A549 (cell line): ENCODE data around the gene FXYD4. TPM values are rescaled to one million over a fixed set of nuclear protein-coding genes. Genes with fewer than 3 reads are reported as not detected.

Source experiments
- ATAC-seq, 2 experiments: fragments of 200-7000 bp in 1 of 2; fragments of >200 bp in 1 of 2; cut with Nextera tagmentation in 1 of 2; cut with Tn5 transposase in 1 of 2; 3 replicates each; pipeline versions ENCODE4 v1.8.0 to v1.9.1; 2018 to 2020; ENCODE audit warnings: mild to moderate bottlenecking in 1 of 2, moderate library complexity in 1 of 2
- CTCF ChIA-PET: fragments of 300-600 bp; sonication (Branson Sonifier 250); formaldehyde crosslinking; extraction: SDS; loops from one replicate; lab custom pipeline; 2021; ENCODE audit warnings: antibody characterized with exemption, inconsistent platforms; lab: Yijun Ruan, JAX
- POLR2A ChIA-PET: fragments of 350-600 bp; formaldehyde crosslinking; extraction: SDS; loops from one replicate; lab custom pipeline; 2021; ENCODE audit warnings: antibody characterized with exemption, inconsistent platforms; lab: Yijun Ruan, JAX
- DNase-seq, 2 experiments: peaks; one replicate each; pipeline versions ENCODE4 v3.0.0 to v3.0.0-alpha.2; 2011 to 2016; ENCODE audit warnings: low read depth in 1 of 2, low spot score in 1 of 2
- FAIRE-seq: peaks from 2 replicates; lab custom pipeline; 2011; peaks lifted over from hg19 to GRCh38; lab: Jason Lieb, UNC
- H3K27ac ChIP-seq, 2 experiments: fragments of >200 bp; sonication (Bioruptor Twin); formaldehyde crosslinking; 3 replicates each; pipeline ENCODE4 v1.5.1; 2016 to 2017
- H3K4me1 ChIP-seq: fragments of >200 bp; sonication (Bioruptor Twin); formaldehyde crosslinking; 3 replicates; pipeline ENCODE4 v1.6.1; 2016
- H3K4me2 ChIP-seq: fragments of >200 bp; sonication (Bioruptor Twin); formaldehyde crosslinking; 3 replicates; pipeline ENCODE4 v1.6.1; 2016
- H3K4me3 ChIP-seq: fragments of >200 bp; sonication (Bioruptor Twin); formaldehyde crosslinking; 3 replicates; pipeline ENCODE4 v1.5.1; 2016
- H3K9me3 ChIP-seq: fragments of >200 bp; sonication (Bioruptor Twin); formaldehyde crosslinking; 3 replicates; pipeline ENCODE4 v1.6.1; 2016
- BHLHE40 ChIP-seq: IDR thresholded peaks from 2 replicates; pipeline ENCODE4 v1.6.1; 2012; ENCODE audit warnings: low read depth, low read length, inconsistent platforms
- CBX2 ChIP-seq: fragments of 200-600 bp; sonication (generic); IDR thresholded peaks from 2 replicates; pipeline ENCODE4 v1.6.1; 2016; ENCODE audit warnings: low read depth, mild to moderate bottlenecking, borderline replicate concordance
- CHD2 ChIP-seq: fragments of 150-350 bp; IDR thresholded peaks from 2 replicates; pipeline ENCODE4 v1.6.1; 2014; ENCODE audit warnings: low read length; ENCODE audit not compliant: partially characterized antibody
- CHD4 ChIP-seq: fragments of 200-600 bp; sonication (generic); IDR thresholded peaks from 2 replicates; pipeline ENCODE4 v1.6.1; 2016; ENCODE audit warnings: antibody characterized with exemption, mild to moderate bottlenecking, borderline replicate concordance
- EHF ChIP-seq: fragments of 250-450 bp; sonication (Bioruptor Pico); IDR thresholded peaks from 2 replicates; pipeline ENCODE4 v1.5.0; 2020; ENCODE audit warnings: mild to moderate bottlenecking
- FOSB ChIP-seq: fragments of 250-450 bp; sonication (Bioruptor Pico); IDR thresholded peaks from 2 replicates; pipeline ENCODE4 v1.5.0; 2020; ENCODE audit warnings: mild to moderate bottlenecking, moderate library complexity
- HDAC2 ChIP-seq: fragments of 200-600 bp; sonication (generic); IDR thresholded peaks from 2 replicates; pipeline ENCODE4 v1.6.1; 2016
- HEYL ChIP-seq: fragments of 250-450 bp; sonication (Bioruptor Pico); IDR thresholded peaks from 2 replicates; pipeline ENCODE4 v1.8.0; 2021; ENCODE audit warnings: mild to moderate bottlenecking, moderate library complexity
- HOXA7 ChIP-seq: fragments of 250-450 bp; sonication (Bioruptor Pico); IDR thresholded peaks from 2 replicates; pipeline ENCODE4 v1.5.0; 2020; ENCODE audit warnings: mild to moderate bottlenecking, moderate library complexity
- KDM5A ChIP-seq: fragments of 200-600 bp; sonication (generic); IDR thresholded peaks from 2 replicates; pipeline ENCODE4 v1.6.1; 2016; ENCODE audit warnings: antibody characterized with exemption, mild to moderate bottlenecking
- MAFK ChIP-seq: fragments of 450-650 bp; IDR thresholded peaks from 2 replicates; pipeline ENCODE4 v1.6.1; 2014; ENCODE audit not compliant: partially characterized antibody
- POLR2AphosphoS2 ChIP-seq: conservative IDR thresholded peaks from 2 replicates; pipeline ENCODE4 v1.6.1; 2012; ENCODE audit warnings: low read length, improper control_type of control experiment, inconsistent platforms
- RAD21 ChIP-seq, 2 experiments: fragments of >200 bp in 1 of 2; sonication (Bioruptor Twin) in 1 of 2; formaldehyde crosslinking in 1 of 2; IDR thresholded peaks in 1 of 2; conservative IDR thresholded peaks in 1 of 2; 2 replicates in 1 of 2; 3 replicates in 1 of 2; pipeline ENCODE4 v1.6.1; 2012 to 2018; ENCODE audit warnings: inconsistent platforms in 1 of 2
- RCOR1 ChIP-seq: fragments of 150-350 bp; IDR thresholded peaks from 2 replicates; pipeline ENCODE4 v1.6.1; 2014; ENCODE audit warnings: antibody characterized with exemption, low read length, low read depth
- ZC3H11A ChIP-seq: fragments of 450-650 bp; IDR thresholded peaks from 2 replicates; pipeline ENCODE4 v1.6.1; 2014; ENCODE audit warnings: antibody characterized with exemption, mild to moderate bottlenecking
- WGBS: methylation state at CpG from one replicate; pipeline ENCODE4 v1.1.6; 2017; ENCODE audit errors: missing lambda C conversion rate; 5-methylcytosine and 5-hydroxymethylcytosine counted together
- polyA plus RNA-seq, 4 experiments: library from polyadenylated mRNA; depleted of rRNA in 3 of 4; stranded (reverse); fragments of >200 nt; fragmentation: RNase III in 1 of 4; extraction: RNeasy Plus Mini Kit Qiagen cat#74134 plus additional on column Dnase treatment in 1 of 4; gene quantifications; 2 replicates in 3 of 4; 3 replicates in 1 of 4; pipeline ENCODE4 v1.2.3, GENCODE V29; 2011 to 2017
- TF ChIP-seq, protein P1 (sequence below): fragments of 150-350 bp; IDR thresholded peaks from 2 replicates; pipeline ENCODE4 v1.6.1; 2014; ENCODE audit warnings: low read depth, mild to moderate bottlenecking, low read length
- TF ChIP-seq, protein P2 (sequence below): IDR thresholded peaks from 2 replicates; pipeline ENCODE4 v1.6.1; 2012
- TF ChIP-seq, protein P3 (sequence below): fragments of 200-600 bp; sonication (generic); IDR thresholded peaks from 2 replicates; pipeline ENCODE4 v1.6.1; 2016; ENCODE audit warnings: antibody characterized with exemption, mild to moderate bottlenecking, moderate library complexity
- TF ChIP-seq, protein P4 (sequence below): fragments of 250-450 bp; sonication (Bioruptor Pico); IDR thresholded peaks from 2 replicates; pipeline ENCODE4 v1.5.0; 2020; ENCODE audit warnings: low read depth, mild to moderate bottlenecking, moderate library complexity
- TF ChIP-seq, protein P5 (sequence below): fragments of >200 bp; sonication (Bioruptor Twin); formaldehyde crosslinking; IDR thresholded peaks from 2 replicates; pipeline ENCODE4 v1.6.1; 2016
- TF ChIP-seq, protein P6 (sequence below): IDR thresholded peaks from 2 replicates; pipeline ENCODE4 v1.6.1; 2012; ENCODE audit warnings: low read depth, borderline replicate concordance
- TF ChIP-seq, protein P7 (sequence below): fragments of 450-650 bp; IDR thresholded peaks from 2 replicates; pipeline ENCODE4 v1.6.1; 2014; ENCODE audit warnings: antibody characterized with exemption

Gene FXYD4
- polyA plus RNA-seq, 2 of the 4 experiments (the other 2 are of a cell fraction) = not detected

DNA sequence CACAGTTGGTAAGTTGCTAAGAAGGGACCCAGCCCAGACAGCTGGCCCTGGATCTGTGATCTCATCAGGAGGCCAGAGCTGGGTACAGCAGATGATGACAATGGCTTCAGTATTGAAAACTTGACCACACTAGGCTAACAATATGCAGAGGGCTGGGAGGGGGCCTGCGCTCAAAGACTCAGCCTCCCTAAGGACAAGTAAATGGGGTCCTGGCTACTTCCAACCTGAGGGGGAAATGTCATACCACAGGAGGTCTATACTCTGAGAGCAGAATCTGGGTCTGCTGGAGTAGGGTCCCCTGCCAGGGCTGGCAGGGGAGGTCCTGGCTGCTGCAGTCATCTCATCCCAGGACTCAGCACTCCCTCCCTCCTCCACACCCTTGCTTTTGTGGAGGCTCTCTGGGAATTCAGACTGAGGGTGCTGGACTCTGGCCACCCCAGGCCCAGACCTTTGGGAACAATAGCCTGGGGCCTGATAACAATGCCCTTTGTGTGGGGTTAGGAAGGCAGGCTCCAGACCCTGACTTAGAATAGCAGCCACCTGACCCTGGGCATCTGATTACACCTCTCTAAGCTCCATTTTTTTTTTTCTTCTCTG lies 1.4 kb downstream of the FXYD4 start:
- 100% methylated on average over 1 of the region's 1 CpG for WGBS
- ChIA-PET CTCF (interaction anchor here (1.4 kb wide), 1 partner anchor 24 kb away, joined by 4 read pairs; no protein-coding TSS in a partner anchor), POLR2A (no interaction called here)
- FAIRE-seq (no peak), ATAC-seq (no peak), DNase-seq (no peak)
- TF ChIP-seq CHD2 (no peak), HDAC2 (no peak), EHF (CRISPR knock-in tag) (no peak), HOXA7 (CRISPR knock-in tag) (no peak)
- TF ChIP-seq, protein P1, sequence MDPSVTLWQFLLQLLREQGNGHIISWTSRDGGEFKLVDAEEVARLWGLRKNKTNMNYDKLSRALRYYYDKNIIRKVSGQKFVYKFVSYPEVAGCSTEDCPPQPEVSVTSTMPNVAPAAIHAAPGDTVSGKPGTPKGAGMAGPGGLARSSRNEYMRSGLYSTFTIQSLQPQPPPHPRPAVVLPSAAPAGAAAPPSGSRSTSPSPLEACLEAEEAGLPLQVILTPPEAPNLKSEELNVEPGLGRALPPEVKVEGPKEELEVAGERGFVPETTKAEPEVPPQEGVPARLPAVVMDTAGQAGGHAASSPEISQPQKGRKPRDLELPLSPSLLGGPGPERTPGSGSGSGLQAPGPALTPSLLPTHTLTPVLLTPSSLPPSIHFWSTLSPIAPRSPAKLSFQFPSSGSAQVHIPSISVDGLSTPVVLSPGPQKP = no peak
- TF ChIP-seq, protein P2, sequence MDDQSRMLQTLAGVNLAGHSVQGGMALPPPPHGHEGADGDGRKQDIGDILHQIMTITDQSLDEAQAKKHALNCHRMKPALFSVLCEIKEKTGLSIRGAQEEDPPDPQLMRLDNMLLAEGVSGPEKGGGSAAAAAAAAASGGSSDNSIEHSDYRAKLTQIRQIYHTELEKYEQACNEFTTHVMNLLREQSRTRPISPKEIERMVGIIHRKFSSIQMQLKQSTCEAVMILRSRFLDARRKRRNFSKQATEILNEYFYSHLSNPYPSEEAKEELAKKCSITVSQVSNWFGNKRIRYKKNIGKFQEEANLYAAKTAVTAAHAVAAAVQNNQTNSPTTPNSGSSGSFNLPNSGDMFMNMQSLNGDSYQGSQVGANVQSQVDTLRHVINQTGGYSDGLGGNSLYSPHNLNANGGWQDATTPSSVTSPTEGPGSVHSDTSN = no peak
- no peak overlapping the region for H3K27ac ChIP-seq
- H3K4me3 ChIP-seq = no peak overlapping the region
- H3K4me1 ChIP-seq = no peaks in the 10 kb centered on the region
- H3K4me2 ChIP-seq = no peak overlapping the region
- no peaks in the 10 kb centered on the region for H3K9me3 ChIP-seq

DNA sequence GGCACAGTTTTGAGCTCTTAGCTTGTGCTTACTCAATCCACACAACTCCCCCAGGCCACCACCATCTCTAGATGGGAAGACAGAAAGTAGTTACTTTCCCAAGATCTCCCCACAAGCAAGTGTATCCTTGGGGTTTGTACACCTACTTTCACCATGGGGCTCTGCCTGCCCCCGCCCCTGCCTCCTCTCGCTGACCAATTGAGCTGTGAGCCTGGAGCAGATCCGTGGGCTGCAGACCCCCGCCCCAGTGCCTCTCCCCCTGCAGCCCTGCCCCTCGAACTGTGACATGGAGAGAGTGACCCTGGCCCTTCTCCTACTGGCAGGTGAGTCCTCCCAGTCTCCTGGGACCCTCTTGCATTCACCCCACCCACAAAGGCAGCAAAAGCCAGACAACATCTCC lies 2.0 kb downstream of the FXYD4 start:
- whole genome bisulfite sequencing = no CpG with 5 or more reads among the region's 5 CpGs

More for the DNA sequence above, 2.0 kb downstream of the FXYD4 start:
- CTCF ChIA-PET = interaction anchor here (0.9 to 1.0 kb wide), 2 partner anchors 17 to 107 kb away, joined by 3 read pairs; no protein-coding TSS in a partner anchor
- no peak for DNase-seq
- Histone ChIP-seq H3K9me3 (no peaks in the 10 kb centered on the region), H3K27ac (no peak overlapping the region), H3K4me1 (no peaks in the 10 kb centered on the region), H3K4me3 (no peak overlapping the region), H3K4me2 (no peak overlapping the region)
- TF ChIP-seq, protein P2 = no peak
- TF ChIP-seq, protein P3, sequence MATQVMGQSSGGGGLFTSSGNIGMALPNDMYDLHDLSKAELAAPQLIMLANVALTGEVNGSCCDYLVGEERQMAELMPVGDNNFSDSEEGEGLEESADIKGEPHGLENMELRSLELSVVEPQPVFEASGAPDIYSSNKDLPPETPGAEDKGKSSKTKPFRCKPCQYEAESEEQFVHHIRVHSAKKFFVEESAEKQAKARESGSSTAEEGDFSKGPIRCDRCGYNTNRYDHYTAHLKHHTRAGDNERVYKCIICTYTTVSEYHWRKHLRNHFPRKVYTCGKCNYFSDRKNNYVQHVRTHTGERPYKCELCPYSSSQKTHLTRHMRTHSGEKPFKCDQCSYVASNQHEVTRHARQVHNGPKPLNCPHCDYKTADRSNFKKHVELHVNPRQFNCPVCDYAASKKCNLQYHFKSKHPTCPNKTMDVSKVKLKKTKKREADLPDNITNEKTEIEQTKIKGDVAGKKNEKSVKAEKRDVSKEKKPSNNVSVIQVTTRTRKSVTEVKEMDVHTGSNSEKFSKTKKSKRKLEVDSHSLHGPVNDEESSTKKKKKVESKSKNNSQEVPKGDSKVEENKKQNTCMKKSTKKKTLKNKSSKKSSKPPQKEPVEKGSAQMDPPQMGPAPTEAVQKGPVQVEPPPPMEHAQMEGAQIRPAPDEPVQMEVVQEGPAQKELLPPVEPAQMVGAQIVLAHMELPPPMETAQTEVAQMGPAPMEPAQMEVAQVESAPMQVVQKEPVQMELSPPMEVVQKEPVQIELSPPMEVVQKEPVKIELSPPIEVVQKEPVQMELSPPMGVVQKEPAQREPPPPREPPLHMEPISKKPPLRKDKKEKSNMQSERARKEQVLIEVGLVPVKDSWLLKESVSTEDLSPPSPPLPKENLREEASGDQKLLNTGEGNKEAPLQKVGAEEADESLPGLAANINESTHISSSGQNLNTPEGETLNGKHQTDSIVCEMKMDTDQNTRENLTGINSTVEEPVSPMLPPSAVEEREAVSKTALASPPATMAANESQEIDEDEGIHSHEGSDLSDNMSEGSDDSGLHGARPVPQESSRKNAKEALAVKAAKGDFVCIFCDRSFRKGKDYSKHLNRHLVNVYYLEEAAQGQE = no peak
- TF ChIP-seq, protein P4, sequence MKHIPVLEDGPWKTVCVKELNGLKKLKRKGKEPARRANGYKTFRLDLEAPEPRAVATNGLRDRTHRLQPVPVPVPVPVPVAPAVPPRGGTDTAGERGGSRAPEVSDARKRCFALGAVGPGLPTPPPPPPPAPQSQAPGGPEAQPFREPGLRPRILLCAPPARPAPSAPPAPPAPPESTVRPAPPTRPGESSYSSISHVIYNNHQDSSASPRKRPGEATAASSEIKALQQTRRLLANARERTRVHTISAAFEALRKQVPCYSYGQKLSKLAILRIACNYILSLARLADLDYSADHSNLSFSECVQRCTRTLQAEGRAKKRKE = no peak
- TF ChIP-seq RCOR1 (no peak), FOSB (CRISPR knock-in tag) (no peak), POLR2AphosphoS2 (no peak), CBX2 (no peak), BHLHE40 (no peak), HEYL (CRISPR knock-in tag) (no peak), HOXA7 (CRISPR knock-in tag) (no peak), ZC3H11A (no peak), MAFK (no peak), KDM5A (no peak), HDAC2 (no peak), CHD2 (no peak), CHD4 (no peak), RAD21 (conservative IDR thresholded peaks at IDR 0.05 in 1 of 2, IDR thresholded peaks at IDR 0.05 in 1 of 2) (no peak)
- TF ChIP-seq, protein P5, sequence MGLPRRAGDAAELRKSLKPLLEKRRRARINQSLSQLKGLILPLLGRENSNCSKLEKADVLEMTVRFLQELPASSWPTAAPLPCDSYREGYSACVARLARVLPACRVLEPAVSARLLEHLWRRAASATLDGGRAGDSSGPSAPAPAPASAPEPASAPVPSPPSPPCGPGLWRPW = no peak
- TF ChIP-seq, protein P6, sequence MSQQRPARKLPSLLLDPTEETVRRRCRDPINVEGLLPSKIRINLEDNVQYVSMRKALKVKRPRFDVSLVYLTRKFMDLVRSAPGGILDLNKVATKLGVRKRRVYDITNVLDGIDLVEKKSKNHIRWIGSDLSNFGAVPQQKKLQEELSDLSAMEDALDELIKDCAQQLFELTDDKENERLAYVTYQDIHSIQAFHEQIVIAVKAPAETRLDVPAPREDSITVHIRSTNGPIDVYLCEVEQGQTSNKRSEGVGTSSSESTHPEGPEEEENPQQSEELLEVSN = no peak
- TF ChIP-seq, protein P7, sequence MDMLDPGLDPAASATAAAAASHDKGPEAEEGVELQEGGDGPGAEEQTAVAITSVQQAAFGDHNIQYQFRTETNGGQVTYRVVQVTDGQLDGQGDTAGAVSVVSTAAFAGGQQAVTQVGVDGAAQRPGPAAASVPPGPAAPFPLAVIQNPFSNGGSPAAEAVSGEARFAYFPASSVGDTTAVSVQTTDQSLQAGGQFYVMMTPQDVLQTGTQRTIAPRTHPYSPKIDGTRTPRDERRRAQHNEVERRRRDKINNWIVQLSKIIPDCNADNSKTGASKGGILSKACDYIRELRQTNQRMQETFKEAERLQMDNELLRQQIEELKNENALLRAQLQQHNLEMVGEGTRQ = no peak
- ATAC-seq = no peak
- POLR2A ChIA-PET = no interaction called here
- FAIRE-seq = no peak
